Activated naive CD4-positive, alpha-beta T cell (primary cell): ENCODE results near the gene ARHGAP22.

Experiments used
- DNase-seq, 4 experiments: peaks; one replicate each; lab custom pipeline; 2025; lab: John Stamatoyannopoulos, UW

The ARHGAP22 gene

DNA sequence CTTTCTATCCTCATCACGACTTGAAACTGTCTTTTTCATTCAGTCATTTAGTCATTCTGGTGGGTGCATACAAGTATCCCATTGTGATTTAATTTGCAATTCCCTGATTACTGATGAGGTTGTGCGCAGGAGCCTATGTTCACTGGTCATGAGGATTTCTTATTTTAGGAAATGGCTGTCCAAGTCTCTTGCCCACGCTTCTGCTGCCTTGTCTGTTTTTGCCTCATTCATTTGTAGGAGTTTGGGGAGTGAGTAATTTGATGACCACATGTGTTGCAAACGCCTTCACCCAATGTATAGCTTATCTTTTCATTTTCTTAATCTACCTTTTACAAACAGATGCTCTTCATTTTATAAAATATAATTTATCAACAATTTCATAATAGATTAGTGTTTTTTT, 127.3 kb downstream of the ARHGAP22 start:
- DNase-seq: no peak

DNA sequence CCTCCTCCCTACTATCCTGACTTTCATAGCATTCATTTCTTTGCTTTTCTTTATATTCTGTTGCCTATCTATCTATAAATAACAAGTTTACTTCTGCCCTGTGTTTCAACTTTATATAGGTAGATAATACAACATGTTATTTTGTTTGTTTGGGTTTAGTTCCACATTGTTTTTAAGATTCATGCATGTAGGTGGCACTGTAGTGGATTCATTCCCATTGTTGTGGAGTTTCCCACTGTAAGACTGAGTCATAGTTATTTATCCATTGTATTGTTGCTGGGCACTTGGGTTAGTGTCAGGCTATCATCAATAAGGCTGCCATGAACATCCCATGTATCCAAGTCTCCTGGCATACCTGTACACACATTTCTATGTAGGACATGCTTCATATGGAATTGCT, 127.7 kb downstream of the ARHGAP22 start:
- no peak for DNase-seq

DNA sequence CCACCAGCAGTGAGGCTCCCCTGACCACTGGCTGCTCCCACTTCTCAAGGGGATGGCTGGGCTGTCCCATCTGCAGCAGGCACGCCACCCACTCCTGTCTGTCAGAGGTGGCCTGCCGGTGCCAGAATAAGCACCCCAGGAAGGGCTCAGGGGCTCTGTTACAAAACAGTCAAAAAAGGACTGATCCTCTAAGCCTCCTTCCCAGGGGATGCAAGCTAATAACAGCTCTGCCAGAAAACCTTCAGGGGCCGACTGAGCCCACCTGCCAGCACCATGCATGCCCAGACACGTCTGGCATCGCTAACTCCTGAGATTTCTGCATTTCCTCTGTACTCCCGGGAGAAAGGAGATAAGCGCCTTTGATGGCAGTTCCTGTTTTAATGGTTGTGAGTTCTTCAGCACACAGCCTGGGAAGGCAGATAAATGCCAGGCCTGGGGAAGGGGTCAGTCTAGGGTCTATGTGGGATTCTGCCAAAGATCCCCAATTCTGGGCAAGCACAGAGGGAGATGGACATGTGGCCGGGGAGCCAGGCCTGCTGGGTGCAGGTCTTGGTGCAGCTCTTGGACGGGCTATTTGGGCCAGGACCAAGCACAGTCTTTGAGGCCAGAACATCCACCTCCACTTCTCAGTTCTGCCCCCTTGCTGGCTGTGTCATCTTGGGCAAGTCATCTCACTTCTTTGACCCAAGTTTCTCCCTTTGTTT, 128.4 kb downstream of the ARHGAP22 start:
- no peak for DNase-seq

DNA sequence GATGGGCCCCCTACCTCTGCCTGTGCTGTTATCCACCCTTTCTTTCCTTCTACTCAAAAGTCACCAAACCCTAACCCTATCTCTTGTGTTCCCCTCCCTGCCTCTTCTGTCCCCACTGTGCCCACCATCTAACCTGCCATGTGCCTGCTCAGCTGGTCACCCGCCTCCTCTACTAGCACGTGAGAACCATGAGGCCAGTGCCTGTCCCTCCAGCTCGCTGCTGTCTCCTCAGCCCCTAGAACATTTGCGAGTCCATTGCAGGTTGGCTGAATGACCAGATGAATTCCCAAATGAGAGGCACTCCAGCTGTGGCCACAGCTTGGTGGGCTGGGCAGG, 129.0 kb downstream of the ARHGAP22 start:
- DNase-seq: no peak

DNA sequence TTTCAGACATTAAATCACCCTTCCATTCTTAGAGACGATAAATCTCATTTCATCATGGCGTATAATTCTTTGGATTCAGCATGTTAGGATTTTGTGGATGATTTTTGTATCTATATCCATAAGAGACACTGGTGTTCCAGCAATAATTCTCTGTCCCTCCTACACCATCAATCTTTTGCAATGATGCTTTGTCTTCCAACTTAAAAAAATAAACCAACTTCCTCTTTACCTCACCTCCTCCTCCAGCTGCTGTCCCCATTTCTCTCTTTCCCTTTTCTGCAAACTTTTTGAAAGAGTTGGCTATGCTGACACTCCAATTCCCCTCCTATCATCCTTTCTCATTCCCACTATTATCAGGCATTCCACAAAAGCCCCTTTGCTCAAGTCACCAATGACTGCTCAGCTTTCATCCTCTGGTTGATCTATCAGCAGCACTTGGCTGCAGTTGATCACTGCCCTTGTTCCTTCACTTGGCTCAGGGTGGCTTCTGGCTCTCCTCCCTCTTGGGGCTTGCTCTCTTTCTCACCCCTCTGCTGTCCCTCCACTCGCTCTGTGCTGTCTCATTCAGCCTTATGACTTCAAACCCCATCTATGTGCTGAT, 130.0 kb downstream of the ARHGAP22 start:
- no peak for DNase-seq

DNA sequence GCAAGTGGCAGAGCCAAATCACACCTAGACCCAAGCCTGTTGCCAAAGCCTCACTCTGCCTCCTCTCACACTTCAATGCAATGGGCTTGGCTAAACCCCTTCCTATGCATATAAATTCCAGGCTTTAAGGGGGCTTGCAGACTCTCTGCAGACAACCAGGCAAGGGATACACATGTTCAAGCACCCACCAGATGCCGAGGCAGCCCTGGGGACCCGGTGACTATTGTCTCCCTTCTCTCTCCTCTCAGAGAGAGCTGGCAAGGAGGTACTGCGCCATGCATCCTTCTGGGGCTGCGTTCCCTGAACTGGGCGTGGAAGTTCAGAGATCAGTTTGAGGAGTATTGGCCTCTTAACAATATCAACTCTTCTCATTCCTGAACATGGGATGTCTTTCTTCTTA, 131.2 kb downstream of the ARHGAP22 start:
- DNase-seq: no peak

DNA sequence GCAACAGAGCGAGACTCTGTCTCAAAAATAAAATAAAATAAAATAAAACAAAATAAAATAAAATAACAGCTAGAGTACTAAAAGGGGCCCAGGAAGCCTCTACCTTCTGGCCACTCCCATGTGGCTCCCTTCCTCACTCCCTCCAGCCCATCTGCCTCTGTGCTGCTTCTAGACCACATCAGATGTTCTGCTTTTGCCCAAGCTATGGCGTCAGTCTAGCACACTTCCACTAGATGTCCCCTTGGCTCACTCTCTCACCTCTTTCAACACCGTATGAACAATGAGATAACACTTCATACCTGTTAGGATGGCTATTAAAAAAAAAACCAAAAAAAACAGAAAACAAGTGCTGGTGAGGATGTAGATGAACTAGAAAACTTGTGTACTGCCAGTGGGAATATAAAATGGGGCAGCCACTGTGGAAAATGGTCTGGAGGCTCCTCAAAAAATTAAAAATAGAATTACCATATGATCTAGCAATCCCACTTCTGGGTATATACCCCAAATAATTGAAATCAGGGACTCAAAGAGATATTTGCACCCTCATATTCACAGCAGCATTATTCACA, 132.3 kb downstream of the ARHGAP22 start:
- DNase-seq: no peak

DNA sequence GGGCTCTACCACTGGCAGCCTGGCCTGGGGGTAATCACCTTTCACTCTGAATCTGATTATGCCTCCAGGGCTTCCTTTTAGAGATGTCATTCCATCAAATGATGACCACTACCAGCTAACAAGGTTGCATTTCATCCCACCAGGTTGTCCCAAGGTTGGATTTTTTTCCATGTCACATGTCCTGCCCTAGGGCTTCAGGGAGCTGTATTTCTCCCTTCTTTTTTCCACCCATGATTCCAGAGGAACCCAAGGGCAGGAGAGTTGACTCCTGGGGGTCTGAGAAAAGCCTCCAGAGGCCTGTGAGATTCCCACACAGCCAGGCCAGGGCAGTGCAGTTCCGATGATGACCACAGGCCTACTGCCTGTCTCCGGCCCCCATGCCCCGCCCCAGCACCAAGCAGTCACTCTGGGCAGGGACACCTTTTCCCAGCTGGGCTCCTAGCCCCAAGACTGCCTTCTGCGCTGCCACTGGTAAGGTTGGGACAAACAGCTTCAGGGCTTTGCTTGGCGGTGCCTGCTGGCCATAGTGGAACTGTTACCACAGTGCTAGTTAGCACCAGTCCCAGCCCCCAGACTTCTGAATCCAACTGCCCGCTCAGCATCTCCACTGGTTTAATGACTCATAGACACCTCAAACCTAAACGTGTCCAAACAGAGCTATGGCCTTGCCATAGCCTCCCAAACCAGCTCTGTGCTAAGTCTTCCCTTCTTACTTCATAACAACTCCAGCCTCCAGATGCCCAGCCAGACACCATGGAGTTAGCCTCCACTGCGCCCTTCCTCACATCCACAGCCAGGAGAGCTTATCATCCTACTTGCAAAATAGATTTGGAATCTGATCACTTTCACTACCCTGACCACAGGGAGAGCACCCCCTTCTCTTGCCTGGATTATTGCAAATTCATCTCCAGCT, 133.7 kb downstream of the ARHGAP22 start:
- no peak for DNase-seq

DNA sequence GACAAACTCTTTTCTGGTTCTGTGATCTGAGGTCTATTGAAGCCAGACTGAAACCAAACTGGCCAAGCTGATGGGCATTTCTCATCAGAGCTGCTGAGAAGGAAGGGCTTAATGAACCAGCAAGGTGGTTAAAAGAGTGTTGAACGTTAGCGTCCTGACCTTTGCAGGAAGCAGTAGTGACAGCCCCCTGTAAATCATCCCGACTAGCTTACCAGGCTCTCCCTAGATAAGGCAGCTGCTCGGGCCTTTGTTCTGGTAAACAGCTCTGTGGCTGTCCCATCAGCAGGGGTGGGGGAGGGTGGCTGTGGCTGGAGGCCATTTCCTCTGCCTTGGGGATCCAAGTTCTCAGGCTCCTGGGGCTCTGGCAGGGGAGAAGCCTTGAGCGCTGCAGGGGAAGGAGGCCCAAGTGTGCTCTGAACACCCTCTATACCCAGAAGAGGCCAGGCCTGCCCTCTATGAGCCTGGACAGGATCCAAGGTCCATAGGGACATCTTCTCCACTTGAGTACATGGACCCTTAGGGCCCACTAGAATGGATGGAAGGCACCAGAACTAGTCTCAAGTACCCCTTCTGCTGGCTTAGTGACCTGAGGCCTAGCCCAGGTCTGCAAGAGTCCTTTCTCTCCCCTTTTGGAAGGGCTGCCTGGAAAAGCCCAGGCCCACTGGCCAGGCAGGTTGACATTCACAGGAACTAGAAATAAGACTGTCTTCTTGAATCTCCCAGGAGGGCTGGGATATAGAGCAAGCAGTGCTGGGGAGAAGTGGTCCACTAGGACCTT, 134.6 kb downstream of the ARHGAP22 start:
- DNase-seq: no peak

DNA sequence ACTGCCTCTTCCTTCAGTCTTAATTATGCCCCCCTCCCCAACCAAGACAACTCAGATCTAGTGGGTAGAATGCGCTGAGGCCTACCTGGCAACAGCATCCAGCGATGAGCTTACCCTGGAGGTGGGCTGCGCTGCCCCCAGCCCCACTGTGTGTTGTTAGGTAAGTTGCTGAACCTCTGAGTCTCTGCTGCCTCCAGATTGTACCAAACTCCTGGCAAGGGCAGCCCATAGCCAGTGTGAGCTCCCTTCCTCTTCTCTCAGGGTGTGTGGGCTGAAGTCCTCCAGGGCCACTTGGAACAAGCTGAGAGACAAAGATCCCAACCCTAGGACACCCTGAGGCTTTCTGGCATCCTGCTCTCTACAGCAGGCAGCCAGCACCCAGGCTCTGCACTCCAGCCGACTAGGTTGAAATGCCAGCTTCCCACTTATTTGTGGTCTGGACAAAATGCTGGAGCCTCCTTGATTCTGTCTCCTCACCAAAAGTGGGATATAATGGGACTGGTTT, 135.3 kb downstream of the ARHGAP22 start:
- DNase-seq: no peak

DNA sequence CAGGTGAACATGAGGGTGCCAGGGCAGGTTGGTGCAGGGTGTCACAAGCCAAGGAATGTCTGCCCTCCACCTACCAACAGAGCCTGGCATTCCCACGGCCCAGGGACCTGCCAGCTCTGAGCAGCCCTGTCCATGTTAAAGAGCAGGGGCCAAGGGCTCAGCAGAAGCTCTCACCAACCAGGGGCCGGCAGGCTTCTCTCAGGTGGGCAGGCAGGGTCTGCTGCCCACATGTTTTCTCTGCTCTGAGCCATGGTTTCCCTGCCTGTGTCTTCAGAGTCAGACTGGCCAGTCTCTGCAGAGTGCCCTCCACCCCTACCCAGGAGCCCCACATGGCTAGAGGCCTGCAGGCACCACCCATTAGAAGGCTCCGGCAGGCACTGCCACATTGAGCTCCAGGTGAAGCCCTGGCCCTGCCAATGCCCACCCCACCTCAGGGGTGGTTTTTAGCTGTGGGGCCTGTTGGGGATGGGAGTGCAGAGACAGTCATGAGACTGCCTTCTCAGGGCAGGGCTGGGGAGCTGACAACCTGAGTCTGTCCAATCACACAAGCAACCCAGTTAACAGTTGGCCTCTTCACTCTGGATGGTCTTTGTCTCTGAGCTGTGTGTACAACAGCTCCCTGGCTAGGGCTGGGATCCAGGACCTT, 135.9 kb downstream of the ARHGAP22 start:
- no peak for DNase-seq

DNA sequence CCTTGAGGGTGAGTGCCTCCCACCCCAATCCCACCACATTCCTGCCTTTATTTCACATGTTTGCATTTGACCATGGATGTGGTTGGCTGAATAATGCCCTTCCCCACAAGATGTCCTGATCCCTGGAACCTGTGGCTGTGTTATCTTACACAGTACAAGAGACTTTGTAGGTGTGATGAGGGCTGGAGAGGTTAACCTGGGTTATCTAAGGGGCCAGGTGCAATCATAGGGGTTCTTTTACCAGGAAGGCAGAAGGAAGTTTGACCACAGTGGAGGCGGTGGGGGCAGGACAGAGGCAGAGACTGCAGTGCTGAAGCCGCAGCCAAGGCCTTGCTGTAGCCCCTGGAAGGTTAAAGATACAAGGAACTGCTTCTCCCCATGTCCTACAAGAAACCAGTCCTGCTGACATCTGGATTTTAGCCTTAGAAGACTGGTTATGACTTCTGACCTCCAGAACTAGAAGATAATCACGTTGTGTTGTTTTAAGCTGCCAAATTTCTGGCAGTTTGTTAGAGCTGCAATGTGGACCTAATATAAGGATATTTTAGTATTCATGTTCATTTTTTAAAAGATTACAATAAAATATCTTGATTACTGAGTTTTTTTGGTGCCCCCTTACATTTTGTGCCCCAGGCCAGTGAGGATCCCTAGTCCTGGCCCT, 136.6 kb downstream of the ARHGAP22 start:
- DNase-seq: no peak

DNA sequence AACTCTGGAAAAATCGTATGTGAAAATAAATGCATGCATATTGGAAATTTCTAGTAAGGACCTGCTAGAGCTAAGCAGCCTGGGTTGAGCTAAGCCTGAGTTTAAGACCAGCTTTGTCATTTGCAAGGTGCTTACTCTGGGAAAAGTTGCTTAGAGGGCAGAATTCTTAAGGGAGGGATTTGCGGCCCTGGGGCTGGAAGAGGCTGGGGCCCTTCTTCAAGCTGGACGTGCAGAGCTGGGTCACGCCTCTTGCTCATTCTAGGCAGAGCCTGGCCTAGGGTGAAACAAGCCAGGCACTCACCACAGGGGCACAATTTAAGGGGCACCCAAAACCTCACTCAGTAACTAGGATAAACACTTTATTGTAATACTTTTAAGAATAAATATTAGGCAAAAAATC, 137.2 kb downstream of the ARHGAP22 start:
- DNase-seq: no peak

DNA sequence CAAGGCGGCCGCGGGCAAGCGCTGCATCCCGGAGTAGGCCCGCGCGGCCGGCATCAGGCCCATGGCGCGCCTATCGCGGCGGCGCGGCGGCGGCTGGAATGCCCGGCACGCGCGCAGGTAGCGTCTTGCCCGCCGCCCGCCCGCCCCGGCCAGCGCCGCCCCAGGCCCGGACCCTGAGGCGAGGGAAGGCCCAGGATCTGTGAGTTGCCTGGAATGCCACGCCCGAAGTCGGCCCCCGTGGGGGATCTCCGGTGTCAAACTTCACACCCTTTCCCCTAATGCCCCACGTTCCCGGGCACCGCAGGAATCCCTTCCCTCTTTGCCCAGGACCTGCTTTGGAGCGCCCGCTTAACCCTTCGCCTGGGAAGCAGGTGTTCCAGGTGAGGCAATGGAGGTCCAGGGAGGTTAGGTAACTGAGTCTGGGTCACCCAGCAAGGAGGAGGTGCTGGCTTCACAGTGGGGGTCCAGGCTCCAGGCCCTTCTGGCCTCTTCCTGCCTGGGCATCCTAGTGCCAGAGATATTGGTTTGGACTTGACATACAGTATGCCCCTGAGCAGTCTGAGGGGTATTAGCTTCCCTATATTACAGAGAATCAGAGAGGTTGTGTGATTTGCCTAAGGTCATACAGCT, 138.1 kb downstream of the ARHGAP22 start:
- no peak for DNase-seq

DNA sequence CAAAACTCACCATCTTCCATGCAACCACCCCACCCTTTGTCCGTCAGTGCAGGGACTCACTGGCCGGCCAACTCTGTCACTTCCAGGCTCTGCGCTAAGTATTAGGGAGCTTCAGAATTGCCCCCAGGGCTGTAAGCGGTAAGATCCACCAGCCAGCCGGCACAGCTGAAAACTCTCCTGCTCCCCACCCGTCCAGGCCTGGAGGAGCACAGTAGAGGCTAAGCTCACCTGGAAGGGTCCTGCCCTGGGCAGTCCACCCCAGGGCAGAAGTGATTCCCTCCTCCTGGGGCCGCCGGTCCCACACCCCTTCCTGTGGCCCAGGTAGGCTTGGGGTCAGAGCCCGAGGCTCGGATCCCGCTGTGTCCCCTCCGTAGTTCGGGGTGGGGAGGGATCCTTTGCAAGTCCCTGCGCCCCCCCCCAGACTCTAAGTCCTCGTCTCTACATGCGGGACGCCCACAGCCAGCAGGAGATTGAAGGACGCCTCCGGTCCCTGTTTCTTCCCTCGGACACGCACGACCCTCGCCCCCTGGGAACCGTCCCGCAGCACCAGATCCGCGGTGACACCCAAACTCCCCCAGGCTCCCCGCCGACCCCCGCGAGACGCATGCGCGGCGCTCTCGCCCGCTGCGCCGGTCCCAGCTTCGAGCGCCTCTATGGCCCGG, 138.9 kb downstream of the ARHGAP22 start:
- DNase-seq: no peak

DNA sequence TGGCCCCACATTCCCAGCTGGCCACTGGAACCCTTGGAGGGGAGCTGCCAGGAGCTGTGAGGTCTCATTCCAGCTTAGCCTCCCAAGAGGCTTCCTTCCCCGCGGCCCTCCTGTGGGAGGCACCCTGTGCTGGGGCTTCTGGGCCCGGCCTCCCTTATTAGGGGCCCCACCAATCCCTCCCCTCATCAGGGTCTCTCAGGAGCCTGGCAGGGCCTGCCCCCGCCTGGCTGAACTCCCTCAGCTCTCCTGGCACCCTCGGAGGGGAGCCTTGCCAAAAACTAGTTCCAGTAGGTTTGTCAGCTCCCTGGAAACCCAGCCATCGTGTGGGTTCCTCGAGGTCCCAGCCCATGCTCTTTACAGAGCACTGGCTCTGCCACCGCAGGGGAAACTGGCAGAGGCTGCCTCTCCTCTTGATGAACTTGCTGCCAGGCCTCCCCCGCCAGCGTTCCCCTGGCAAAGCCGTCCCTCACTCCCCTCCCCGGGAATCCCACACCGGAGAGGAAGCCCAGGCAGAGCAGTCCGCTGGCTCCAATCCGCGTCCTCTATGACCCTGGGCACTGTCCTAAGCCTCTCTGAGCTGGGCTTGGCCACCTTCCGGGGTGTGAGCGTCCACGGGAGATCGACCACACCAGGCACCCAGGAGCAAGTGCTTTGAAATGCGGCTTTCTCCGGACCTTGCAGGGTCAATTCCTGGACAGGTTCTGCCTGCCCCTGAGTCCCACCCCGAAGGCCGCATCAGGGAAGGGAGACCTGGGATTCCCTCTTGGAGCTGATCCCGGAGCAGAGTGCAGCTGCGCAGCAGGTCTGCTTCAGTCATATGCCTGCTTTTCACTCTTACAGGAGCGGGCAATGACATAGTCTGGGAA, 139.8 kb downstream of the ARHGAP22 start:
- DNase-seq: no peak

DNA sequence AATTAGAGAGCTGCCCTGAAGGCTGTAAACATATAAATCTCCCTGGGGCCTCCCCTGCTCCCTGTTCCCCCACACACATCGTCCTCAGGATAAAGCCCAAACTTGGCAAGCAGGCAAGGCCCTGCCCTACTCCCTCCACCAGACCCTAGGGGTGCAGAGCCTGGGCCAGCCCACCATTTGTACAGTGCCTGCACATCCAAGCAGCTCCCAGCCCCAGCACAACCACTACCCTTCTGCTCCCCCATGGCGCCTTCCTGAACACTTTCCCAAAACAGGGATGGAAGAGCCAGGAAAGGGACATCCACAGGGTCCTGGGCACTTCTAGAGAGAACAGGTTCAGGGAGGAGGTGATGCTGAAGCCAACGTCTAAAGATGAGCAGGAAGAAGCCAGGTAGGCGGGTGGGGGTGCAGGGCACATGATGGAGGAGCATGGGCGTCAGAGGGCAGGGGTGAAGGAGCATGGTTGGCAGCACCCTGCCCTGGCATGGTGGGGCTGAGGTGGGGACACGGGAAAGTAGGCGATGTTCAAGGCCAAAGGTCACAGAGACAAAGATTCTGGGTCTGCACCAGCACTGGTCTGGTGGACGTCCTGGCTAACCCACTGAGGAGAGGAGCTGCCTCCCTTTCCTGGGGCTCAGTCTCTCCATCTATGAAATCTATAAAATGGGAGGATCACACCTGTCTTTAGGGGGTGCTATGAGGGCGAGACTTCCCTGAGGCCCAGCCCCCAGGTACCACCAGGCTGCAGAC, 140.6 kb downstream of the ARHGAP22 start:
- no peak for DNase-seq
